HL-60 (cell line): ENCODE data around the gene SMARCB1.

Experiments used
- DNase-seq, 2 experiments: peaks; one replicate each; pipeline ENCODE4 v3.0.0-alpha.2; 2010 to 2020; ENCODE audit warnings: low read depth in 1 of 2, low spot score in 1 of 2
- H3K27ac ChIP-seq: fragments of 250-450 bp; sonication (Bioruptor Pico); replicated peaks from 2 replicates; pipeline ENCODE4 v1.5.1; 2020; ENCODE audit warnings: mild to moderate bottlenecking, moderate library complexity
- H3K27me3 ChIP-seq: fragments of 250-450 bp; sonication (Bioruptor Pico); 2 replicates; pipeline ENCODE4 v1.5.1; 2021; ENCODE audit warnings: mild to moderate bottlenecking, moderate library complexity; ENCODE audit not compliant: insufficient read depth, poor library complexity, severe bottlenecking
- H3K4me3 ChIP-seq: replicated peaks from 2 replicates; pipeline ENCODE4 v1.5.1; 2011; ENCODE audit warnings: mild to moderate bottlenecking, control low read depth, low read length; ENCODE audit not compliant: insufficient read depth
- CTCF ChIP-seq: IDR thresholded peaks from one replicate; pipeline ENCODE4 v1.5.1; 2011; ENCODE audit warnings: low read length, control low read depth, inconsistent platforms; ENCODE audit not compliant: insufficient read depth
- GABPA ChIP-seq: IDR thresholded peaks from 2 replicates; pipeline ENCODE4 v1.6.1; 2012; ENCODE audit warnings: low read depth
- POLR2AphosphoS5 ChIP-seq: IDR thresholded peaks from 2 replicates; pipeline ENCODE4 v1.6.1; 2012; ENCODE audit warnings: low read depth
- REST ChIP-seq: IDR thresholded peaks from 2 replicates; pipeline ENCODE4 v1.6.1; 2012; ENCODE audit warnings: low read depth; ENCODE audit not compliant: insufficient replicate concordance
- SPI1 ChIP-seq: IDR thresholded peaks from 2 replicates; pipeline ENCODE4 v1.6.1; 2012; ENCODE audit warnings: low read depth, mild to moderate bottlenecking, borderline replicate concordance
- long read RNA-seq: library from polyadenylated mRNA; unstranded; transcript quantifications from one replicate; pipeline ENCODE4 v2.0.0, GENCODE V29; 2020

The SMARCB1 gene
- long read RNA-seq, full-length matches to known transcripts: 541 of 562 reads
- long read RNA-seq, partial matches to known transcripts: 4 of 562 reads
- long read RNA-seq, other reads (novel, unspliced or antisense): 17 of 562 reads

DNA sequence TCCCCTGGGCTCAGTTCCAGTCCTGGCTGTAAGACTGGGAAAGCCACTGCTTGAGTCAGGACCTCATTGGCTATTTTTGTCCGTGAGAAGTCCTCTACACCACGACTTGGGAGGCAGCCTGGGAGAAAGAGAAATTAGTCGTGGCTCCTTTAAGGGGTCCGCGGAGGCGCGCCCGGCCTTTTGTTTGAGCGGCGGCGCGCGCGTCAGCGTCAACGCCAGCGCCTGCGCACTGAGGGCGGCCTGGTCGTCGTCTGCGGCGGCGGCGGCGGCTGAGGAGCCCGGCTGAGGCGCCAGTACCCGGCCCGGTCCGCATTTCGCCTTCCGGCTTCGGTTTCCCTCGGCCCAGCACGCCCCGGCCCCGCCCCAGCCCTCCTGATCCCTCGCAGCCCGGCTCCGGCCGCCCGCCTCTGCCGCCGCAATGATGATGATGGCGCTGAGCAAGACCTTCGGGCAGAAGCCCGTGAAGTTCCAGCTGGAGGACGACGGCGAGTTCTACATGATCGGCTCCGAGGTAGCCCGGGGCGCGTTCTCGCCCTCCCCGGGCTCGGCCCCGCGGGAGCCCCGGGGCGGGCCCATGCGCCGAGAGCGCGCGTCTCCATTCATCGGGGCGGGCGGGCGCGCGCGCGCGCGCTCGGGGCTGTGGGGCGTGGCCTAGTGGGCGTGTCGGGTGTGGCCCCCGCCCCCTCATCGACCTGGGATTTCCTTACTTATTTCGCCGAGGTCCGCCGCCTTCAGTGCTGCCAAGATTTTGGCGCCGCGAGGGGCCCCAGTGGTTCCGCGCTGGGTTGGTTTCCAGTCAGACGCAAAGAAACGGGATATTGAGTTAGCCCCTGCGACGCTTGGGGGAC lies at the start of gene SMARCB1:
SMARCB1 (plus strand) TSS at position 215 of the 848 bp plus-strand sequence; CDS start at position 419, 204 bp downstream.
- Histone ChIP-seq H3K27me3 (no peaks in the 10 kb centered on the region), H3K27ac (peak within 1 kb of the TSS; percentile 97), H3K4me3 (peak within 1 kb of the TSS; percentile 73)
- TF ChIP-seq GABPA (no peak), SPI1 (no peak), POLR2AphosphoS5 (peak; percentile 67; the same call in 1 of the 2 replicates), REST (no peak), CTCF (no peak)
- DNase-seq: peak; percentile 70 to 84

DNA sequence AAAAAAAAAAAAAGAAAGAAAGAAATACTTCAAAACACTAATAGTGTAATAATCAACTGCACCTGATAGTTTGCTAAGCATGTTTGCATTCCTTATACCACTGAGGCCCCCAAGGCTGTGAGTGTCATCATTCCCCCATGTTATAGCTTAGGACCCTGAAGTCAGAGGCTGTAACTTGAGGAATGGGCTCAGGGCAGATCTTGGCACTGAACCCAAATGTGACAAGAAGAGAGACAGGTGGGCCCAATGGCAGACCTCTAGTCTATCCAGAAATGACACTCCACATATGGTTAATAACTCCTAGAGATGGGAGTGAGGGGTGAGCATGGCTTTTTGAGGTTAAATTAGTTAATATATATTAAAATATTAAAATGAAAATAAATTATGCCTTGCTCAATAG lies 49.1 kb upstream of the SMARCB1 start:
- no peak overlapping the region for H3K27ac ChIP-seq
- no peak overlapping the region for H3K4me3 ChIP-seq
- H3K27me3 ChIP-seq: no peaks in the 10 kb centered on the region
- no peak for TF ChIP-seq CTCF
- no peak for TF ChIP-seq POLR2AphosphoS5
- TF ChIP-seq SPI1: no peak
- no peak for TF ChIP-seq REST
- no peak for TF ChIP-seq GABPA
- no peak for DNase-seq

- Histone ChIP-seq H3K27ac (no peak overlapping the region), H3K4me3 (no peak overlapping the region), H3K27me3 (no peaks in the 10 kb centered on the region)
- DNase-seq: no peak
- TF ChIP-seq POLR2AphosphoS5: no peak
- TF ChIP-seq SPI1: no peak
- TF ChIP-seq GABPA: no peak
- TF ChIP-seq REST: no peak
- no peak for TF ChIP-seq CTCF
Observed at GRCh38 chr22:23742505-23743264, 44.1 kb upstream of the SMARCB1 start.
